ENCODE measurements around the gene ZMAT5.
A peak's percentile ranks its signal among the peaks of the same experiment; 100 is the strongest.

ZMAT5 gene

GRCh38 chr22:29766632-29767170 lies at the start of gene ZMAT5:
Gene ZMAT5 (minus strand): TSS chr22:29767007. CDS start chr22:29748544, 18,463 bp downstream.
- Histone ChIP-seq H3K27ac (peak within 1 kb of the TSS; percentile 27 to 96 (median 92)), H3K4me3 (peak within 1 kb of the TSS; percentile 67 to 97 (median 84))

GRCh38 chr22:29816539-29816938 lies 49.7 kb upstream of the ZMAT5 start:
- H3K27ac ChIP-seq = peak overlapping the region in 11 of 21 experiments; percentile 7 to 80 (median 36)
- no peak overlapping the region for H3K4me3 ChIP-seq

GRCh38 chr22:29816128-29816527 lies 49.3 kb upstream of the ZMAT5 start:
- peak overlapping the region in 11 of 21 experiments; percentile 18 to 72 (median 40) for H3K27ac ChIP-seq

GRCh38 chr22:29815580-29815979 lies 48.8 kb upstream of the ZMAT5 start:
- H3K27ac ChIP-seq = peak overlapping the region in 10 of 21 experiments; percentile 0 to 72 (median 32)
- no peak overlapping the region for H3K4me3 ChIP-seq

More at GRCh38 chr22:29816128-29816527, 49.3 kb upstream of the ZMAT5 start:
- H3K4me3 ChIP-seq = no peak overlapping the region

GRCh38 chr22:29814003-29814402 lies 47.2 kb upstream of the ZMAT5 start:
- Histone ChIP-seq H3K27ac (no peak overlapping the region), H3K4me3 (no peak overlapping the region)

GRCh38 chr22:29813563-29813962 lies 46.8 kb upstream of the ZMAT5 start:
- Histone ChIP-seq H3K4me3 (no peak overlapping the region), H3K27ac (no peak overlapping the region)

- Histone ChIP-seq H3K4me3 (no peak overlapping the region), H3K27ac (no peak overlapping the region)
Observed at GRCh38 chr22:29813126-29813525, 46.3 kb upstream of the ZMAT5 start.

- H3K4me3 ChIP-seq = no peak overlapping the region
- H3K27ac ChIP-seq = no peak overlapping the region
Observed at GRCh38 chr22:29811377-29811776, 44.6 kb upstream of the ZMAT5 start.

- H3K27ac ChIP-seq = peak overlapping the region in 1 of 21 experiments; percentile 16
- no peak overlapping the region for H3K4me3 ChIP-seq
Observed at GRCh38 chr22:29810216-29810615, 43.4 kb upstream of the ZMAT5 start.

- H3K27ac ChIP-seq = no peak overlapping the region
- H3K4me3 ChIP-seq = no peak overlapping the region
Observed at GRCh38 chr22:29806196-29806595, 39.4 kb upstream of the ZMAT5 start.

GRCh38 chr22:29804985-29805384 lies 38.2 kb upstream of the ZMAT5 start:
- no peak overlapping the region for H3K4me3 ChIP-seq
- H3K27ac ChIP-seq = no peak overlapping the region

GRCh38 chr22:29803190-29803589 lies 36.4 kb upstream of the ZMAT5 start:
- H3K27ac ChIP-seq = no peak overlapping the region
- no peak overlapping the region for H3K4me3 ChIP-seq

- Histone ChIP-seq H3K4me3 (no peak overlapping the region), H3K27ac (peak overlapping the region in 2 of 21 experiments; percentile 21 to 39)
Observed at GRCh38 chr22:29801796-29802195, 35.0 kb upstream of the ZMAT5 start.

- Histone ChIP-seq H3K4me3 (no peak overlapping the region), H3K27ac (peak overlapping the region in 1 of 21 experiments; percentile 39)
Observed at GRCh38 chr22:29801153-29801552, 34.3 kb upstream of the ZMAT5 start.

- peak overlapping the region in 20 of 21 experiments; percentile 47 to 86 (median 74) for H3K27ac ChIP-seq
Observed at GRCh38 chr22:29799217-29799680, 32.4 kb upstream of the ZMAT5 start.

GRCh38 chr22:29798801-29799200 lies 32.0 kb upstream of the ZMAT5 start:
- Histone ChIP-seq H3K4me3 (no peak overlapping the region), H3K27ac (peak overlapping the region in 20 of 21 experiments; percentile 47 to 86 (median 74))

More at GRCh38 chr22:29799217-29799680, 32.4 kb upstream of the ZMAT5 start:
- H3K4me3 ChIP-seq = no peak overlapping the region

GRCh38 chr22:29798318-29798717 lies 31.5 kb upstream of the ZMAT5 start:
- Histone ChIP-seq H3K4me3 (no peak overlapping the region), H3K27ac (peak overlapping the region in 16 of 21 experiments; percentile 10 to 86 (median 74))

GRCh38 chr22:29797351-29797750 lies 30.5 kb upstream of the ZMAT5 start:
- Histone ChIP-seq H3K27ac (peak overlapping the region in 8 of 21 experiments; percentile 5 to 82 (median 30)), H3K4me3 (no peak overlapping the region)

- Histone ChIP-seq H3K27ac (no peak overlapping the region), H3K4me3 (no peak overlapping the region)
Observed at GRCh38 chr22:29795663-29796062, 28.9 kb upstream of the ZMAT5 start.

GRCh38 chr22:29793396-29793795 lies 26.6 kb upstream of the ZMAT5 start:
- Histone ChIP-seq H3K27ac (no peak overlapping the region), H3K4me3 (no peak overlapping the region)

GRCh38 chr22:29790061-29790460 lies 23.3 kb upstream of the ZMAT5 start:
- Histone ChIP-seq H3K27ac (no peak overlapping the region), H3K4me3 (no peak overlapping the region)

Data from skin epidermis (tissue), 12 donors.